Gastrocnemius medialis (tissue), 4 donors: ENCODE results near the gene CCSER1.

Experiments
- CTCF ChIP-seq, 5 experiments: fragments of 450-650 bp in 3 of 5; fragments of 200-600 bp in 2 of 5; sonication (generic) in 2 of 5; IDR thresholded peaks in 4 of 5; conservative IDR thresholded peaks in 1 of 5; 1 replicate in 4 of 5; 2 replicates in 1 of 5; pipeline ENCODE4 v1.5.1; 2016 to 2019; ENCODE audit warnings: antibody characterized with exemption in 5 of 5, mild to moderate bottlenecking in 3 of 5, moderate library complexity in 3 of 5
- POLR2A ChIP-seq, 2 donors: fragments of 450-650 bp; IDR thresholded peaks; one replicate each; pipeline ENCODE4 v1.6.1; 2017; ENCODE audit warnings: antibody characterized with exemption in 2 of 2, mild to moderate bottlenecking in 2 of 2, moderate library complexity in 2 of 2

GRCh38 chr4:90122355-90122748, 4.8 kb upstream of the CCSER1 start:
- TF ChIP-seq CTCF (IDR thresholded peaks at IDR 0.05 in 4 of 5, conservative IDR thresholded peaks at IDR 0.05 in 1 of 5) (no peak), POLR2A (IDR thresholded peaks at IDR 0.05) (no peak)
